ENCODE measurements around the gene MGAM2.
"Not testable (repeated sequence)": the region's sequence is repeated elsewhere in the genome, so short reads cannot be mapped to it uniquely, and the experiment has no call there.

Gene MGAM2

DNA sequence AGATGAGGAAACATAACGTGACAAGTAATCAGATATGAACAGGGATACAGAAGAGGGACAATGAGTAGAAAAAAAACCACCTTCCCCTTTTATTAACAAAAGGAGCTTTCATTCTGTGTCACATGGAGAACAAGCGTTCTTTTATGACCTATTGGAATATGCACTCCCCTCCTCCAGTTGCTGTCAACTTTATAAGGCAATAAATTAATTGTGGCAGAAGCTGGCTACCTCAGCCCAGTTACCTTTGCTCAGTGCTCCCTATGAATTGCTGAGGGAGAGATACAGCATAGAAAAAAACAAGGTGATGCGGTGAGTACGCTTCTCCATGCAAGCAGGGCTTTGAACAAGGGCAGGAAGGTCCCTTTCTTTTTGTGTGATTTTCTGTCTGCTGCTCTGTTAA lies at the start of gene MGAM2:
TSS of gene MGAM2 (plus strand) at position 220 of the 400 bp plus-strand sequence. CDS start 5,156 bp downstream, outside the sequence.
- no peak for DNase-seq

DNA sequence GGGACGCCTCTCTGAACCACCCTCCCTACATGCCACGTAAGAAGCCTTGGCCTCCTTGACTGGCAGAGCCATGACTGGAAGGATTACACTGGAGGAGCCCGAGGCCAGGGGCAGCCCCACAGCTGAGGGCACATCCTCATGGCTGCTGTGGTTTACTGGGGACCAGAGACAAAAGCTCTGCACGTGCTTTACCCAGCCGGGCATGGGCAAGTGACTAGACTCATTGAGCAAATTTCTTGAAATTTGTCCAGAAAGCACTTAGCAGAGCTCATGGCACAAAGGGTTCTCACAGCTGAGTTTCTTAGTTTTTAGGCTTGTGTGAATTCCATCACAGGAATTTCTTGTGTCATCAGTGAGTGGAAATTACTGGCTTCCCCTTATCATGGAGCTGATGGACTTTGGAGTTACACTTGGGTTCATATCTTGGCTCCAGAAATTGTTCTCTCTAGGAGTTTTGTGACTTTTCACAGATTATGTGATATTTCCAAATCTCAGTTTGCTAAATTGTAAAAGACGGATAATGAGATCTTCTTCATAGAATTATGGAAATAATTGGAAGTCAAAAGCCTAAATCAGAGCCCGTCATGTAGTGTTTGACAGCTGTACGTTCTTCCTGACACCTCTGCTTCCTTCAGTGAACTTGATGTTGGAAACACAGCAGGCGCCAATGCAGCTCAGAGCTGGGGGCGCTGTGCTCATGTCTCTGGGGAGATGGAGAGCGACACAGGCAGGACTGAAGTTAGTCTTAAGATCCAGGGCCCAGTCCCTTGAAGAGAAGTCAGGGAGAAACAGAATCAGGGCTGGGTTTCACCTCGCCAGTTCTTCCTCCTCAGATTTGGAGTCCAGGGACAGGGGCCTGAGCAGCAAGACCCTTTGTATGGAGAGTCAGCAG lies 47.7 kb upstream of the MGAM2 start:
- no peak for DNase-seq

DNA sequence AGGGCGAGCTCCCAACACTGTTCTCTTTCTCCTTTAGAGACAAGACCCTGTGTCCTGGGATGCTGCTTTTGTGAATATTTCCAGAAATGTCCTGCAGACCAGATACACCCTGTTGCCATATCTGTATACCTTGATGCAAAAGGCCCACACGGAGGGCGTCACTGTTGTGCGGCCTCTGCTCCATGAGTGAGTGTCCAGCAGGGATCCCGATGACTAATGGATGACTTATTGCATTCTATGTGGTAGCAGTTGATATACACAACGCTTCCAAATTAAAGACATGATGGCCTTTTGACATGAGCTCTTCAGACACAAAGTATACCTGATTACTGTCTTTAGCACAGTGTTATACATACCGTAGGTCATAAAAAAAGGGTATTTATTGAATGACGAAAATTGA lies 45.0 kb upstream of the MGAM2 start:
- DNase-seq: no peak

DNA sequence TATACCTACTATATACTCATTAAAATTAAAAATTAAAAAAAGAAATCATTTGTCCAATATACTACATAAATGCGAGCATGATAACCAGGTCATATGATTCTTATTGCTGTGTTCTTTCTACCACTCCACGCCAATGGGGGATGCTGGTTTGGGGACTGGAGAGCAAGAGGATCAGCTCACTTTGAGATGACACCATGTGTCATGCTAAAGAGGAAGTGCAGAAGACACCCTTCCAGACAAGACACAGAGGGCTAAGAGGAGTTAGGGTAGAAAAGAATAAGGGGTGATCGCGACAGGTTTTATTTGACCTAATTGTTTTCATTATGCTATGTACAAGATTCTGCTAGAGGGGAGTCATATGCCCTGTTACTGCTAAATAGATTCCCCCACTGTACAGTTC lies 33.8 kb upstream of the MGAM2 start:
- no peak for DNase-seq

DNA sequence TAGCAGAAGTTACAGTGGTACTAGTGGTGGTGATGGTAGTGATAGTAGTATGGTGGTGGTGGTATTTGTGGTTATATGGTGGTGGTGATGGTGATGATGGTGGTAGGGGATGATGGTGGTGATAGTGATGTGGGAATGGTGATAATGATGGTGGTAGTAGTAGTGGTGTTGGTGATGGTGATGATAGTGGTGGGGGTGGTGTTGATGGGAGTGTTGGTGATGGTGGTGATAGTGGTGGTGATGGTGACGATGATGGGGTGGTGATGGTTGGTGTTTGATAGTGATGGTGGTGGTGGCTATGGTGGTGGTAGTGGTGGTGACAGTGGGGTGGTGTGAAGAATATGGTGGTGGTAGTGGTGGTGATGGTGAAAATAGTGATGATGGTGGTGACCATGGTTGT lies 27.9 kb upstream of the MGAM2 start:
- no peak for DNase-seq

DNA sequence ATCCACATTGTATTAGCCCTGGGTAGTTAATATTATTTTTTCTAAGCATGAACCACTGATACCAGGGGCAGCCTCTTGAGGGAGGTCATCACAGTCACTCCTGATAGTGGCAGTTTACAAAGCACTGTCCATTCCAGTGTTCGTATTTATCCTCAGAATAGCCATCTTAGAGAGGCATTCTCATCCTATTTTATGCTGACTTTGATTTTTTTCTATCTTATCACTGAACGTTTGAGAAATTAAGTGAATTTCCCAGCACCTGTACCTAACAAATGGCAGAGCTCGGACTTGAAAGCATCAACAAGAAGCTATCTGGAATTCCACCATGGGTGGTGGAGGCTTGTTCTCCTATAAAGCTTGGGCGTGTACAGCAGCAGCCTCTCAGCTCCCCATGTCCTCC lies 26.1 kb upstream of the MGAM2 start:
- DNase-seq: no peak

DNA sequence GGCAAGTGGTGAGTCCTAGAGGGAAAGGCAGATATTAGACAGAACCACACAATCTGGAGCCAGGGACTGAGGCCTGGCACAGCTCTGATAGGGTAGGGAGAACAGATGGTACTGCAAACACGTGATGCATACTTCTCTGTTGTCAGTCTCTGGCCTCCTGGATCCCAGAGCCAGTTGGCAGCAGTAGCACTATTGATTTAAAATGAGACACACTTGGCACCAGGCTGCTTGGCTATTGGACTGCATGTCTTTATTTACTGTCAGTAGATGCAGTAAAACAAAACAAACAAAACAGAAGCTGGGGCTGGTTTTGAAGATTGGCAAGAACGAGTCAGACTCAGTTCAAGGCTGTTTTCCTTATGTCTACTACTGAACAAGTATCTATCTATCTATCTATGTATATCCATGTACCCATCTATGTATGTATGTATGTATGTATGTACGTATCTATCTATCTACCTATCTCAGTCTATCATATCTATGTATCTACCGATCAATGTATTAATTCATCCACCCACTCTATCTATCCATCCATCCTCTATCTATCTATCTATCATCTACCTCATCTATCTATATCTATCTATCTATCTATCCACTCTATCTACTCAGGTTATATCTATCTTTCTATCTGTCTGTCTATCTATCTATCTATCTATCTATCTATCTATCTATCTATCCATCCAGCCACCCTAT lies 23.4 kb upstream of the MGAM2 start:
- no peak for DNase-seq

DNA sequence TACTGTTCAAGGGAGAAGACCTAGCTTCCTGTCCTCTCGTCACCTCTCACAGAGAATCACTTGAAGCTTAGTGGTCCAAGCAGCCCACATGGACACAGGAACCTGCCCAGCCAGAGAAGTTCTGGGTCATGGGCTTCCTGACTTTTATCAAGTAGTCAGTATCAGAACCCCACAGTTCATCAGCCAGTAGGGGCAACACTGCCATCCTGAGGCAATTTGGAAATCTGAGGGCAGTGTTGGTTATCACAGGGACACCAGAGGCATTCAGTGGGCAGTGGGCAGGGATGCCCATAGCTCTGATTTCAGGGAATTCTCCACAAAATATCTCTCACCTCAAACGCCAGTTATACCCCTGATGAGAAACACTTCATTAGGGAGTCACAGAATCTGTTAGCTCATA lies 22.5 kb upstream of the MGAM2 start:
- DNase-seq: no peak

DNA sequence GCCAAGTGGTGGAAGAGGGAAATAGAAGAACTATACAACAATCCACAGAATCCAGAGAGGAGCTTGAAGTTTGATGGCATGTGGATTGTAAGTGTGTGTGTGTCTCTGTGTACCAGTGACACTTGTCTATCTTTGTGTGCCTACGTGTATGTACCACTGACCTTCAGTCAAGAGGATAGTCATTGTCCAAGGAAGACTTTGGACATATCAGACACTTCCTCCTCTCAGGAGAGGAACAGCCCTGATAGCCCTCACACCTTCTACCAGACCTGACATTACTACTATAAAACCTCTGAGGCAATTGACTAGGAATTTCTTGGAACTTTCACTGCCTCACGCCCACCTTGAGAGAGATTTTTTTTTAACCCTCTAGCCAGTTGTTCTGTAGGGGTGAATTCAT lies 19.6 kb upstream of the MGAM2 start:
- no peak for DNase-seq

DNA sequence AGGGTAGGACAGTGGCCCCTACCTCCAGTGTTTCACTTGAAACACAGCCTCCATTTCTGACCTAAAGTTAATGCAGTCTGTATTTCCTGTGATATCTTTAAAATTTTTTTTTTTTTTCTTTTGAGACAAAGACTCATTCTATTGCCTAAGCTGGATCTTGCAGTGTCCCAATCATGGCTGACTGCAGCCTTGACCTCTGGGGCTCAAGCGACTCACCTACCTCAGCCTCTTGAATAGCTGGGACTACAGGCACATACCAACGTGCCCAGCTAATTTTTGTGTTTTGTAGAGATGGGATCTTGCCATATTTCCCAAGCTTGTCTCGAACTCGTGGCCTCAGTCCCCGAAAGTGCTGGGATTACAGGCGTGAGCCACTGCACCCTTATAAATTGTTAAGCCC lies 16.7 kb upstream of the MGAM2 start:
- no peak for DNase-seq

DNA sequence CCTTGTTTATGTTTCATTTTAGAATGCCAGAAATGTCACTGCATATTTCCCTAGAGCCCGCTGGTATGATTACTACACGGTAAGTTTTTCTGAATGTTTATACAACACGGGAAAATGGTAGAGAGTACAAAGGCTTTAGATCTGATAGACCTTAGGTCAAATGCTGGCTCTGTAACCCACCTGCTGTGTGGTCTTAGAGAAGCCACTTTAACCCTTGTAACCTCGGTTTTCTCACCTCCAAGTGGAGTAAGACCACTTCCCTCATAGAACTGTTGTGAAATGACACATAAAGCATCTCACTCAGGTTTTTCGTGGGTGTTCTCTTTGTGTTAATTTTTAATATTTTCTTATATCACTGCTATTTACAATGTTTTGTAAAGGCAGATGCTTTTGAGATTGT lies 13.9 kb upstream of the MGAM2 start:
- DNase-seq: no peak

DNA sequence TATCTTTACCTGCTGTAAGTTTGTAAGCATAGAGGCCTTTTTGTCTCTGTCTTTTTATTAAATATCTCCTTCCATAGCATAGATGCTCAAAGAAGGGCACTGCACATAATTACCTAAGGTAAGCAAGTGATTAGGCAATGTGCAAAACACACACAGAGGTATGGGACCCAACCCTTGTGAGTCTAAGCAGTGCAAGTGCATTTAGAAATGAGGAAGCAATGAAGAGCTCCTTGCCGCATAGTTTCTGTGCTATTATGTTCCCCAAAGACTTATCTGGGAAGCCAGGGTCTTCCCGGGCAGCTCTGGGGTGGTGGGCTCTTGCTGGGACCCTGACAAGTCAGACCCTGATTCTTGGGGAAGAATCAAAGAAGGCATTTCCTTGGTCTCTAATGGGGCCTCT lies 13.5 kb upstream of the MGAM2 start:
- no peak for DNase-seq

DNA sequence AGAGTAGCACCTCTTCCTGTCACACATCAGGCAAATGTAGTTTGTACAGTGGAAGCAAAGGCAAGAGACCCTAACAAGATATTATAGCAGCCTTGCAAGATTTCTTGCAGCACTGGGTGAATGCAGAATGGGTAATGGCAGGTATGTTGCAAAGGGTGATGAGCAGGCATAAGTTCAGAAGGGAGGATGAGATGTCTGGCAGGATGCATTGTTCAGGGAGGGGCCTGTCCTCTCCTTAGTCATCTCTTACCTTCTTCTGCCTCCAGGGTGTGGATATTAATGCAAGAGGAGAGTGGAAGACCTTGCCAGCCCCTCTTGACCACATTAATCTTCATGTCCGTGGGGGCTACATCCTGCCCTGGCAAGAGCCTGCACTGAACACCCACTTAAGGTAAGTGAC lies 12.2 kb upstream of the MGAM2 start:
- not testable (repeated sequence) for DNase-seq

DNA sequence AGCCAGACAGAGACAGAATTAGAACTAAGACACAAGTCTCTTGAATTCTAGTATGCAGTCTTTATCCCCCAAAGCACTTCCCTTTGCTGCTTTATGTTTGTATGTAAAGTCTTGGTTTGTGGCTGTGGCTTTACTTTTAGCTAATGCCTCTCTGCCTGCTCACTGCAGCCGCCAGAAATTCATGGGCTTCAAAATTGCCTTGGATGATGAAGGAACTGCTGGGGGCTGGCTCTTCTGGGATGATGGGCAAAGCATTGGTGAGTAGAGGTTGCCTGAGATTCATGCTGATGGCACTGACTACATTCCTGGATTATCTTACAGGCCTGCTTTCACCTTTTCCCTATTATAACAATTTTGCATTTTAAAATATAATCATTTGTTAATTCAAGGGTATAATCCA lies 10.9 kb upstream of the MGAM2 start:
- no peak for DNase-seq

DNA sequence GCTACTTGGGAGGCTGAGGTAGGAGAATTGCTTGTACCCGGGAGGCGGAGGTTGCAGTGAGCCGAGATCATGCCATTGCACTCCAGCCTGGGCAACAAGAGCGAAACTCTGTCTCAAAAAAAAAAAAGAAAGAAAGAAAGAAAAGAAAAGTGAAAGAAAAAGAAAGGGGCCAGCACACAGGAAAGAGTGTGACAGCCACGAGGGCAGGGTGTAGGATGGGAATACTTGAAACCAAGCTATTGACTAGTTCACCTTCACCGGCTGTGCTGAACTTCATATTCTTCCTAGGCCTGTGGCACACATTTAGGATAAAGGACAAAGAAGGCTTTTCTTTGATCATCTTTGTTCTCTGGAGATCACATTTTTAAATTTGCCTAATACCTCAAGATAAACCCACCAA lies 9.7 kb upstream of the MGAM2 start:
- not testable (repeated sequence) for DNase-seq

DNA sequence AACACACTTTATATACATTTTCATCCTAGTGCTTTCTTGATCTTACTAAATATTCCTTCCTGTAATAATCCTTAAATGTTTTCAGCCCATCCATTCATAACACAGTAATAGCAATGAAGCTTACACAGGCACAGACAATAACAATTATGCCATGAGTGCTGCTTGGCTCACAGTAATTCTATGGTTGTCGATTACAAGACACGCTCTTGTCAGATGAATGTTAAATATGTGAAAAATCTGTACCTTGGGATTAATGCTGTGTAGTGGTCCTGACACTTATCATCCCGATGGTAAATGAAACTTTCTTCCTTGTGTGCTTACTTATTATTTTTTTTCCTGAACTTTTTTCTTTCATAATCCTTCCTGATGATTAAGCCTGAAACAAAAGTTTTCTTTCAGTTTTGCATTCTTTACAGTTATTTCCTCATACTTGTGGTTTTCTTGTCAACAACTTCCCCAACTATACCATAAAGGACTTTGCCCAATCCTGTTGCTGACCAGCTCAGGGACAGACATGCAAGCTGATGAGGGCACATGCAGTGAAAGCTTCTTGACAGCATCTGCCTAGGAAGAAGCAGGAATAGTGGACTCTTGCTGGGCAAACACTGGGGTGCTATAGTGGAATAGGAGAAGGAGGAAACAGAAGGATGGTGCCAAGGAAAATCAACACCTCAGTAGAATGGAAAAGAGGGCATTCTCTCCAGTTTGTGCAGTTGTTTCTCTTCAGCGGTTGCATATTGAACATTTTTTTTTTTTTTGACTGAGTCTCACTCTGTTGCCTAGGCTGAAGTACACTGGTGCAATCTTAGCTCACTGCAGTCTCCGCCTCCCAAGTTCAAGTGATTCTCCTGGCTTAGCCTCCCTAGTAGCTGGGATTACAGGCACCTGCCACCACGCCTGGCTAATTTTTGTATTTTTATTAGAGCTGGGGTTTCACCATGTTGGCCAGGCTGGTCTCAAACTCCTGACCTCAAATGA lies 6.7 kb upstream of the MGAM2 start:
- no peak for DNase-seq

DNA sequence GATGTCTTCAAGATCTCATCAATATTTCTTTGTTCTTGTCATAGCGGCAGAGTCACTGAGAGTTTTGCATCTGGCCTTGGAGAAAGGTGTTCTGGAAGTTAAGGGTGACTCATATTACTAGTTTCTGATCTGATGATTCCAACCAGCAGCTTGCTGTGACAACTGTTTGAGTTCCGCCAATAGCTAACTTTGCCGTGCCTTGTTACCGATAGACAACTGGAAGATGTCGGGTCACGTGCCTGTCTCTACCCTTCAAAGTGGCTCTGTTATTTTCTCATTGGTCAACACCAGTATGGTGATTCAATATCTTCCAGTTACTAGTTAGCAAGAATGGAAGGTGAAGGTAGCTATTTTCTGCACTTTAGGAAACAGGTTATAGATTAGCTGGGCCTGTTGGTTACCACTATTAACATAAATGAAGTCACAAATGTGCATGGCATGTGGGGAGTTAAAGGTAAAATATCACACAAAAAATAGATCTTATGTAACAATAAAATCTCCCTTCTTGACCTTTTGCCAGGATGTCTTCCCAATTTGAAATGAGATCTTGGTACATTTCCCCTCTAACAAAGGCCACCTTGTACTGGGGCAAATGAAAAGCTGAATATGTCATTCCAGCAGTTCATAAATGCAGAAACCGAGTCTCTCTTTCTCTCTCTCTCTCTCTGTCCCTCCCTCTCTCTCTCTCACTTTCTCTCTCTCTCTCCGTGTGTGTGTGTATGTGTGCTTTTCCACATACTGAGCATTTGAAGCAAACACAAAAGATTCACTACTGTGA lies 2.6 kb upstream of the MGAM2 start:
- no peak for DNase-seq

DNA sequence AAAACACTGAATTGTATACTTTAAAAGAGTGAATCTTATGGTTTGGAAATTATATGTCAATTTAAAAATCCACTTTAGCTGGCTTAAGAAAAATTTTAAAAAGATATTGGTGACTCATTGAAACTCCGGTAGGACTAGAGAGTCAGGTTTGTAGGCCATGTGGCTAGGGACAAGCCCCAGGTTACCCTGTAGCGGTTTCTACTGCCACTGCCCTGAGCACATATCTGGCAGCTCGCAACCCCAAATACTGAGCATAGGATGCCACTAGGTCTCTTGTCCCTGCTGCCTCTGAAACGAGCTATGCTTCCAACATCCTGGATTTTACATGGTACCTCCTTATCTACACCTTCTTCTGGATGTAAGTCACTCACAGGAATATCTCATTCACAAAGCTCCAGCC lies 1.4 kb upstream of the MGAM2 start:
- no peak for DNase-seq

DNA sequence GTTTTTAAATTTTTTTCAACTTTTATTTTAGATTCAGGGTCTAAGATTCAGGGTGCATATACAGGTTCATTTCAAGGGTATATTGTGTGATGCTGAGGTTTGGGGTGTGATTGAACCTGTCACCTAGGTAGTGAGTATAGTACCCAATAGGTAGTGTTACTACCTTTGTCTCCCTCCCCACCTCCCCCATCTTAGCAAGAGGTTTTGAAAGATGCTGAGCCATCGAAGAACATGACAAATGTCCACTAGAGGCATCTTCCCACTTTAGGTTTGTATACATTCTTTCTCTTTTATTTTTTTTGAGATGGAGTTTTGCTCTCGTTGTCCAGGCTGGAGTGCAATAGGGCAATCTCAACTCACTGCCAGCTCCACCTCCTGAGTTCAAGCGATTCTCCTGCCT lies 880 bp upstream of the MGAM2 start:
- no peak for DNase-seq

DNA sequence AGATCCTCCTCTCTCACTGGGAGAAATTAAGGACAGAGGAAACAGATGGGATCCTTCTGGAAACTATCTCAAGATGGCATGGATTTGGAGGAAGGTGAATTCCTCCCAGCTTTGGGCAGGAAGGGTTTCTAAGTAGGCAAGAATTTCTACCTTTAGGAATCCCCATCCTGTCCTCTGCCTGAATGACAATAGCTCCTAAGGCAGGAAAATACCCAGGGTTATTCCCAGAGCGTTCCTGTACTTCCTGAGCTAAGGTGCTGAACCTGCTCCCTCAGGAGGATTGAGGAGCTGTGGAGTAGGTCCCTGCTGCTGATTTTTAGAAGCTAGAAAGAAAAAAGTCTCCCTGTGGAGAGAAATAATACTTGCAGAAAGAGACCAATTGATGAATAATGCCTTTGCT lies 568 bp downstream of the MGAM2 start:
- no peak for DNase-seq

DNA sequence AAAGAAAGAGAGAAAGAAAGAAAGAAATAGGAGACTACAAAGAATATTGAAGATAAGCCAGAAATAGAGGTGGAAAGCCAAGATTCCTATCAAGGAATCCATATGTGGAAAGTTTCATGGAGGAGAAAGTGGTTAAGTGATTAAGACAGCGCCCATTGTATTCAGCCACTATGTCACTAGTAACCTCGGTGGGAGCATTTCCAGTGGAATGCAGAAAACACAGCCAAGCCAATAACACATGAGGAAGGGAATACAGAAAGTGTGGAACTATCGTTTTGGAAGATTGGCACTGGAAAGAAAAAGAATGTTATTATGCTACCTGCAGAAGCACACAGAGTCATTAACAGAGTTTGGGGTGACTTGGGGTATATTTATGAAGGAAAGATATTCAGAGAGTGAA lies 2.7 kb downstream of the MGAM2 start:
- DNase-seq: no peak

DNA sequence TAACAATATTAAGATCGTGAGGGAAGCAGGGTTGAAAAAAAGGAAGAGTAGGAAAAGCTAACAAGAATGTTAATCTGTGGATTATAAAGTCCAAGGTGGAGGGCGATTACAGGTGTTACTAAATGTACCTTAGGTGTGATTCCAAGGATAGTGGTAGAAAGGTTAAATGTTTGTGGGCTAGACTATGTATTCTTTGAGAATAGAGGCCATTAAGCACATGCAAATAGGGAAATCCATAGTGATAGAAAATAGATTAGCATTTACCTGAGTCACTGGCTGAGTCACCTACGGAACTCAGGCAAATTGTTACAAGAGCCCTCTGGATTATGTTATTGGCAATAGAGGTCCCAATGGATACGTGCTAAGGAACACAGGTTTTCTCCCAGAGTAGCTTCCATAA lies 9.0 kb downstream of the MGAM2 start:
- no peak for DNase-seq

DNA sequence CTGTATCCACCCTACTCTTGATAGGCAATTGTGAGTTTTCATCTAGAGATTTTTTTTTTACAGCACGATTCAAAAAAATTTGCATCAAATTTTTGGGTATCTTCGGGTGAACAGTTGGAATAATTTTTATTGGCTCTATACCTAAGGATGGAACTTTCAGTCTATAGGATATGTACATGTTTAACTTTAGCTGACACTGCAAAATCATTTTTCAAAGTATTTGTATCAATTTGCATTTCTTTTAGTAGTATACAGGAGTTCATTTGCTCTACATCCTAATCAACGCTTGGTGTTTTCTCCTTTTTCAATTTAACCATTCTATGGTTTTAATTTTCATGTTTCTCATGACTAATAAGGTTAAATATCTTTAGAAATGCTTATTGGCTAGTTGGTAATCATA lies 11.7 kb downstream of the MGAM2 start:
- no peak for DNase-seq

Measured in SW 1271 (cell line).